ENCODE results near the gene RNLS.

RNLS gene

DNA sequence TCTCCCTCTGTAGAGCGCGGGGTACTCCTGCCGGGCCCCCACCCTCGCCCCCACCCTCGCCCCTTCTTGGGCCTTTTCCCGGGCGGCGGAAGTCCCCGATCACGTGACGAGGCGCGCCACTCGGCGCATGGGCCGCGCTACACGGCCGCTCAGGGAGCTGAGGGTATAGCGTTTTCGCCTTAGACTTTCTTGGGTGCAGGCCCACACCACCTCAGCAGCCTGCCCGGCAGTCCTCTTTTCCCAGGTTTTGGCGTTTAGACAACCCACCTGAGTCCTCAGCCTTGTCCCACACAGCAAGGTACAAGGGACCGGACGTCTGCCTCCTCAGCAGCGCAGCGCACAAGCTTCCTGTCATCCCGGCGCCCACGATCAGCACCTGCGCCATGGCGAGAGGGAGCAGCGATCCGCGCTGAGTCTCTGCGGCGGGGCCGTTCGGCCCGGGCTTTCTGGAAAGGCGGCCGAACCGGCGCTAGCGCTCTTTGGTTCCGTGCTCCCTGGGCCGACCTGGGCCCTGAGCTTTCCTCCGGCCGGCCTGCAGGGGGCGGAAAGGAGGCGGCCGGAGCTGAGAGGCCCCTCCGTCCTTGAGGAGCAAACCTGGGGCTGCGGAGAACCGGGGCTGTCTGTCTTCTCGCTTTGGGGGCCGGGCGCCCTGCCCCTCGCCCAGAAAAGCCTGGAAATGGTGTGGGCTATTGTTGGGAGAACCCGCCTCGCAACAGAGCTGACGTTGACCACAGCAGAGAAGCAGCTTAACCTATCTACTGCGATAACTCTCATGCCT, at the start of gene RNLS:
Gene RNLS (minus strand): TSS at position 513 of the 778 bp plus-strand sequence.
- peak; percentile 16 to 50 for DNase-seq (ENCODE audit: extremely low read depth in 1 of 2, low read depth in 1 of 2)

GRCh38 chr10:88624840-88625239, 41.7 kb upstream of the RNLS start:
- DNase-seq (ENCODE audit: extremely low read depth in 1 of 2, low read depth in 1 of 2): no peak

GRCh38 chr10:88623835-88624234, 40.7 kb upstream of the RNLS start:
- no peak for DNase-seq (ENCODE audit: extremely low read depth in 1 of 2, low read depth in 1 of 2)

DNA sequence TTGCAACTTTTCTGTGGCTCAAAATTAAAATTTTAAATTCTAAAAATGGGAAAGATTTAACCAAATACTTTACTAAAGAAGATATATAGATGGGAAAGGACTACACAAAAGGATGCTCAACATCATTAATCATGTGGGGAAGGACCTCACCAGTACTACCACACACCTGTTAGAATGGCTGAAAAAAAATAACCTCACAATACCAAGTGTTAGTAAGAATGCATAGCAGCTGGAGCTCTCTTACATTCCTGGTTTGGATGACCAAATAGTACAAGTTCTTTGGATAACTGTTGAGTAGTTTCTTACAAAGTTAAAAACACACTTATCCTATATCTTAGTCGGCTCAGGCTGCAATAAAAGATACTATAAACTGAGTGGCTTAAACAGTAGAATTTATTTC, 37.3 kb upstream of the RNLS start:
- DNase-seq (ENCODE audit: extremely low read depth in 1 of 2, low read depth in 1 of 2): no peak

DNA sequence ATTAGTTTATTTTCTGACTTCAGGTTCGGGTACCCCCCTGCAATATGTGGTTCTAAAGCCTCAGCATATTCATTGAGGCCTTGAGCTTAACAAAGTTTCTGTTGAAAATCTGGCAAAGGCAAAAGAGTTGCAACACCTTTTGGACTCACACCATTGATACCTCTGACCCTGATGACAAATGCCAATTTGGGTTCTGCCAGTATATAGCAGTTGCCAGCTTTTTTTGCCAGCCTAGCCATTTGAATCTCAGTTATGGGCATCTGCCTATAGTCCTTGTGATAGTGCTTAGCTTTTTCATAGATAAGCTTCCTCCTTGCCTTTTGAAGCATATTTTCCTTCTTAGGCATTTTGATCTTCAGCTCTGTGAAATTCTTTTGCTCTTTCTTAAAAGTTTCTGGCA, 35.4 kb upstream of the RNLS start:
- DNase-seq (ENCODE audit: extremely low read depth in 1 of 2, low read depth in 1 of 2): no peak

DNA sequence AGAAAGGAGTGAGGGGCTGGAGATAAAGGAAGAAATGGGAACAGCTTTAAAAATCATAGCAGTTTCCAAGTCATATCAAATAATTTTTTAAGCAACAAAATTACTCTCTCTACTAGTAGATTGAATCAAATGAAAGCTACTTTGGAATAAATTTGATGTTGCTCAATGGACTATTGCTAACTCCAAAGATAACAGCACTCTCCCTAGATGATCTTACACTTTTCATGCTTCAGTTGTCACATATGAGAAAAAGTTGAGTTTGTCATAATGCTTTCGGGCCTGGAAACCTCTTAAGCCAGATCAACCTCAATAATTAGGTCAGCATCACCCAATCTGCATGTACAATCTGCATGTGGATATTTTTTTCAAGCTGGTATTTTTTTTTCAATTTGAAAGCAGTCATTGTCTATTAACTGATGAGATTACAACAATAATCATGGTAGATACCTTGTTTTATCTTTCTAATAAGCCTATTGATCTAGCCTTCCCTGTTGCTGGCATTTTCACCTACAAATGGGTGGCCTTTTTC, 34.7 kb upstream of the RNLS start:
- no peak for DNase-seq (ENCODE audit: extremely low read depth in 1 of 2, low read depth in 1 of 2)

DNA sequence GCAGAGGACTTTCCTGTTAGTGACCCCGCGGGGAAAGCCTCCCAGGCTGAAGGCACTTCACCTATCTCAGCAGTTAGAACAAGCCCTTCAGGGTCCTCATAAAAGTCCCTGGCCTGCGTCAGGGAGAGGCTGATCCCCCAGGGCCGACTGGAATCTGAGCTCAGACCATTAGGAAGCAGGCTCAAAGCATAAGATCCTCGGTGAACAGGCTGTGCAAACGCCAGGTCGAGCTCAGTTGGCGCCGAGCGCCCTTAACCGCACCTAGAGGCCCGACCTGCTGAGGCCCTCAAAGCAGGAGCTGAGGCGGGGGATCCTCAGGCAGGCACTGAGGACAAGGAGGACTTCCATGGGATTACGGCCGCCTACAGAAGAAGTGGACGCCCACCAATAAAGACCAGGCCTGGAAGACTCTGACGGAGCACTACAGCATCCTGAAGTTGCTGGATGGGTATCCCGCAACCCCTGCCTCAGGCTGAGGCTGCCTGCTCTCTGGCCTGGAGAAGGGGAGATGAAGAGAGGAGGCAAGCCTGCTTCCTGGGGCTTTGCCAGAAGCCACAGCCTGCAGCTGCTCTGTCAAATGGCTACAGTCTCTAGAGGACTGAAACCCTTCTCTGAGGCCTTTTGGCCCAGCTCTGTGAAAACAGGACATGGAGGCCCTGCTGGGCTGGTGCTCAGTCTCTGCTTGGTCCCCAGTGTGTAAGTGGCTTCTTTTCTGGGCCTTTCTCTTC, 33.3 kb upstream of the RNLS start:
- DNase-seq (ENCODE audit: extremely low read depth in 1 of 2, low read depth in 1 of 2): no peak

GRCh38 chr10:88608780-88609179, 25.7 kb upstream of the RNLS start:
- no peak for DNase-seq (ENCODE audit: extremely low read depth in 1 of 2, low read depth in 1 of 2)

GRCh38 chr10:88608052-88608732, 25.1 kb upstream of the RNLS start:
- DNase-seq (ENCODE audit: extremely low read depth in 1 of 2, low read depth in 1 of 2): no peak

GRCh38 chr10:88598055-88598454, 14.9 kb upstream of the RNLS start:
- no peak for DNase-seq (ENCODE audit: extremely low read depth in 1 of 2, low read depth in 1 of 2)

- DNase-seq (ENCODE audit: extremely low read depth in 1 of 2, low read depth in 1 of 2): no peak
These were observed 11.4 kb upstream of the RNLS start for GRCh38 chr10:88594482-88594881.

- DNase-seq (ENCODE audit: extremely low read depth in 1 of 2, low read depth in 1 of 2): no peak
These were observed 9.8 kb upstream of the RNLS start for GRCh38 chr10:88592906-88593305.

- no peak for DNase-seq (ENCODE audit: extremely low read depth in 1 of 2, low read depth in 1 of 2)
These were observed 9.3 kb upstream of the RNLS start for GRCh38 chr10:88592381-88592780.

GRCh38 chr10:88586462-88586861, 3.3 kb upstream of the RNLS start, which contains the start of gene LIPJ:
LIPJ (plus strand) TSS chr10:88586762; CDS start chr10:88590688, 3,926 bp downstream.
- no peak for DNase-seq (ENCODE audit: extremely low read depth in 1 of 2, low read depth in 1 of 2)

DNA sequence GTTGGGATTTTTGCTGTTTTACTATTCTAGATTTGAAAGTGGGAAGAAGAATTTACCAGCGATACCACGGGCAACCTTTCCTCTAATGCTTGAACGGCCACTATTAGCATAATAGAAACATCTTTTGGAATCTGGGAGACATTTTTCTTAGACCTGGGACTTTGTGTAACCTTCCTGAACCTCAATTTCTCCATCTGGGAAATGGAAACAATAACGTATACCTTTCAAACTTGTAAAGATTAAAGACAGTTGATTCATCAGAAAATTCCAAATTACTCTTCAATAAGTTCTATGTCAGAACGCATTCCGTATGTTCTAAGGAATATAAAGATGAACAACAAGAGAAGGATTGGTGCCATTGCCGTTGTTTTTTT, 453 bp upstream of the RNLS start:
- no peak for DNase-seq (ENCODE audit: extremely low read depth in 1 of 2, low read depth in 1 of 2)

- no peak for DNase-seq (ENCODE audit: extremely low read depth in 1 of 2, low read depth in 1 of 2)
These were observed 710 bp downstream of the RNLS start for GRCh38 chr10:88582411-88582805.

- DNase-seq (ENCODE audit: extremely low read depth in 1 of 2, low read depth in 1 of 2): no peak
These were observed 18.0 kb downstream of the RNLS start for GRCh38 chr10:88565072-88565471.

- no peak for DNase-seq (ENCODE audit: extremely low read depth in 1 of 2, low read depth in 1 of 2)
These were observed 21.0 kb downstream of the RNLS start for GRCh38 chr10:88562152-88562551.

GRCh38 chr10:88557658-88558057, 25.5 kb downstream of the RNLS start:
- DNase-seq (ENCODE audit: extremely low read depth in 1 of 2, low read depth in 1 of 2): no peak

GRCh38 chr10:88557256-88557655, 25.9 kb downstream of the RNLS start:
- DNase-seq (ENCODE audit: extremely low read depth in 1 of 2, low read depth in 1 of 2): no peak

DNA sequence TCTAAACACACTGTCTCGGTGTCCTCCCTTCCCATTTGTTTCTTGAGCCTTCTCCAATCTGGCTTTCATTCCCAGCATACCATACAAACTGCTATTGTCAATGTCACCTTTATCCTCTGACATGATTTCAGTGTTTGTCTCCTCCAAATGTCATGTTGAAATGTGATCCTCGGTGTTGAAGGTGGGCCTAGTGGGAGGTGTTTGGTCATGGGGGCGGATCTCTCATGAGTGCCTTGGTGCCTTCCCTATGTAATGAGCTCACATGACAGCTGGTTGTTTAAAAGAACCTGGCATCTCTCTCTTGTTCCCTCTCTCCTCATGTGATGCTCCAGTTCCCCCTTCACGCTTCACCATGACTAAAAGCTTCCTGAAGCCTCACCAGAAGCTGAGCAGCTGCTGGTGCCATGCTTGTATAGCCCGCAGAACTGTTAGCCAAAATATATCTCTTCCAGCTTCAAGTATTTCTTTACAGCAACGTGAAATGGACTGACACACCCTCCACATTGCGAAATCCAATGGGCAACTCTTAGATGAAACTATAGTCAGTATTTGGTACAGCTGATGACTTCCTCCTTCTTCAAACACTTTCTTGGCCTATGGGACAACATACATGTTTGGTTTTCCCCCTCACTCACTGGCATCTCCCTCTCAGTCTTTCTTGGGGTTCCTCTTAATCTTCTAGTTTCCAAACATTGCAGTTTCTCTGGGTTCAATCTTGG, 27.8 kb downstream of the RNLS start:
- DNase-seq (ENCODE audit: extremely low read depth in 1 of 2, low read depth in 1 of 2): no peak

All from activated CD8-positive, alpha-beta memory T cell treated with anti-CD3 and anti-CD28 coated beads for 1 hour (primary cell).